HepG2 (cell line): ENCODE data around the gene ZNF20. TPM values are rescaled to one million over a fixed set of nuclear protein-coding genes. Genes with fewer than 3 reads are reported as not detected.

Source experiments
- ARID2 ChIP-seq: sonication (generic); formaldehyde crosslinking; IDR thresholded peaks from 2 replicates; pipeline ENCODE4 v1.8.1; 2022; ENCODE audit warnings: mild to moderate bottlenecking, missing genetic modification reagents, borderline replicate concordance
- ASH2L ChIP-seq: fragments of 300-600, 200-600 bp; sonication (generic); IDR thresholded peaks from 2 replicates; pipeline ENCODE4 v1.7.0; 2017; ENCODE audit warnings: low read depth, mild to moderate bottlenecking, moderate library complexity, mixed read lengths, low read length; ENCODE audit not compliant: insufficient read length
- CAMTA2 ChIP-seq: sonication (generic); formaldehyde crosslinking; IDR thresholded peaks from 2 replicates; pipeline ENCODE4 v1.4.0; 2020; ENCODE audit warnings: mild to moderate bottlenecking, missing genetic modification reagents, borderline replicate concordance
- DRAP1 ChIP-seq: IDR thresholded peaks from 2 replicates; pipeline ENCODE4 v1.6.1; 2016; ENCODE audit warnings: missing genetic modification reagents, missing compliant biosample characterization
- ELF4 ChIP-seq: sonication (generic); formaldehyde crosslinking; IDR thresholded peaks from 2 replicates; pipeline ENCODE4 v1.5.0; 2020; ENCODE audit warnings: missing genetic modification reagents, mild to moderate bottlenecking, moderate library complexity, borderline replicate concordance
- KDM5B ChIP-seq: sonication (generic); formaldehyde crosslinking; IDR thresholded peaks from 2 replicates; pipeline ENCODE4 v1.4.0; 2020; ENCODE audit warnings: missing genetic modification reagents, mild to moderate bottlenecking, borderline replicate concordance
- MXD1 ChIP-seq: sonication (generic); formaldehyde crosslinking; IDR thresholded peaks from 2 replicates; pipeline ENCODE4 v1.4.0; 2020; ENCODE audit warnings: mild to moderate bottlenecking, missing genetic modification reagents
- PAF1 ChIP-seq: IDR thresholded peaks from 2 replicates; pipeline ENCODE4 v1.6.1; 2016; ENCODE audit warnings: missing genetic modification reagents, missing compliant biosample characterization
- PHF8 ChIP-seq: sonication (generic); formaldehyde crosslinking; IDR thresholded peaks from 2 replicates; pipeline ENCODE4 v1.5.0; 2020; ENCODE audit warnings: missing genetic modification reagents
- POLR2AphosphoS5 ChIP-seq: IDR thresholded peaks from 2 replicates; pipeline ENCODE4 v1.6.1; 2012; ENCODE audit warnings: low read depth, low read length
- RARG ChIP-seq: sonication (generic); formaldehyde crosslinking; IDR thresholded peaks from 2 replicates; pipeline ENCODE4 v1.4.0; 2020; ENCODE audit warnings: low read depth, mild to moderate bottlenecking, missing genetic modification reagents
- SP2 ChIP-seq: sonication (generic); formaldehyde crosslinking; IDR thresholded peaks from 2 replicates; pipeline ENCODE4 v1.5.1; 2020; ENCODE audit warnings: mild to moderate bottlenecking, missing genetic modification reagents
- TCF7L2 ChIP-seq: IDR thresholded peaks from 2 replicates; pipeline ENCODE4 v1.6.1; 2011; ENCODE audit warnings: mild to moderate bottlenecking, low read depth, low read length, moderate library complexity
- ZFP36L1 ChIP-seq: sonication (generic); formaldehyde crosslinking; IDR thresholded peaks from 2 replicates; pipeline ENCODE4 v1.8.0; 2022; ENCODE audit warnings: mild to moderate bottlenecking, missing genetic modification reagents, moderate library complexity
- ZKSCAN8 ChIP-seq: IDR thresholded peaks from 2 replicates; pipeline ENCODE4 v1.6.1; 2016; ENCODE audit warnings: borderline replicate concordance, missing genetic modification reagents, missing compliant biosample characterization
- ZNF570 ChIP-seq: sonication (generic); formaldehyde crosslinking; IDR thresholded peaks from 2 replicates; pipeline ENCODE4 v1.4.0; 2020; ENCODE audit warnings: mild to moderate bottlenecking, missing genetic modification reagents, borderline replicate concordance
- ZNF589 ChIP-seq: sonication (generic); formaldehyde crosslinking; conservative IDR thresholded peaks from 2 replicates; pipeline ENCODE4 v1.8.0; 2022; ENCODE audit warnings: mild to moderate bottlenecking, moderate library complexity, missing genetic modification reagents
- ZNF687 ChIP-seq: sonication (generic); formaldehyde crosslinking; IDR thresholded peaks from 2 replicates; pipeline ENCODE4 v1.5.1; 2020; ENCODE audit warnings: mild to moderate bottlenecking, missing genetic modification reagents, moderate library complexity
- polyA plus RNA-seq, 8 experiments: library from polyadenylated mRNA; depleted of rRNA in 3 of 8; stranded (reverse) in 7 of 8; unstranded in 1 of 8; fragments of >200 nt; fragmentation: Illumina TruSeq in 4 of 8; extraction: Trizol in 4 of 8; gene quantifications; 2 replicates each; pipeline versions ENCODE4 v1.2.1 to v1.2.3, GENCODE V29; 2011 to 2016; ENCODE audit warnings: low read depth in 4 of 8, missing spikeins in 1 of 8, mixed read lengths in 1 of 8; ENCODE audit not compliant: insufficient read depth in 1 of 8
- total RNA-seq, 5 experiments: library from RNA; depleted of rRNA; stranded (reverse); fragments of >200 nt; fragmentation: Illumina TruSeq; extraction: Trizol; gene quantifications; 2 replicates each; pipeline ENCODE4 v1.2.3, GENCODE V29; 2016; ENCODE audit warnings: low read depth in 1 of 5
- TF ChIP-seq, protein P1 (sequence below): sonication (generic); formaldehyde crosslinking; IDR thresholded peaks from 2 replicates; pipeline ENCODE4 v1.4.0; 2020; ENCODE audit warnings: missing genetic modification reagents, borderline replicate concordance
- TF ChIP-seq, protein P2 (sequence below): IDR thresholded peaks from 2 replicates; pipeline ENCODE4 v1.6.1; 2018; ENCODE audit warnings: missing genetic modification reagents, mild to moderate bottlenecking, missing compliant biosample characterization

The ZNF20 gene
- total and polyA plus RNA-seq, 2 of the 13 experiments (the other 11 are each of a cell fraction or from before 2014, with no cell fraction given): 1.6 to 8.0 TPM

- TF ChIP-seq ZNF687 (CRISPR knock-in tag) (peak; percentile 54), TCF7L2 (no peak), ZFP36L1 (CRISPR knock-in tag) (no peak), ZNF589 (CRISPR knock-in tag) (no peak), RARG (no peak), POLR2AphosphoS5 (peak; percentile 74), ZKSCAN8 (no peak), CAMTA2 (no peak), ARID2 (CRISPR knock-in tag) (no peak), PAF1 (CRISPR knock-in tag) (no peak), ZNF570 (no peak), KDM5B (CRISPR knock-in tag) (no peak), PHF8 (peak; percentile 35; the same call in 1 of the 2 replicates), SP2 (CRISPR knock-in tag) (peak; percentile 61), DRAP1 (CRISPR knock-in tag) (peak; percentile 74), MXD1 (CRISPR knock-in tag) (no peak), ASH2L (peak; percentile 32), ELF4 (0 out of 2 replicates have a peak, but pooled peaks have one; percentile 41)
- TF ChIP-seq, protein P1, sequence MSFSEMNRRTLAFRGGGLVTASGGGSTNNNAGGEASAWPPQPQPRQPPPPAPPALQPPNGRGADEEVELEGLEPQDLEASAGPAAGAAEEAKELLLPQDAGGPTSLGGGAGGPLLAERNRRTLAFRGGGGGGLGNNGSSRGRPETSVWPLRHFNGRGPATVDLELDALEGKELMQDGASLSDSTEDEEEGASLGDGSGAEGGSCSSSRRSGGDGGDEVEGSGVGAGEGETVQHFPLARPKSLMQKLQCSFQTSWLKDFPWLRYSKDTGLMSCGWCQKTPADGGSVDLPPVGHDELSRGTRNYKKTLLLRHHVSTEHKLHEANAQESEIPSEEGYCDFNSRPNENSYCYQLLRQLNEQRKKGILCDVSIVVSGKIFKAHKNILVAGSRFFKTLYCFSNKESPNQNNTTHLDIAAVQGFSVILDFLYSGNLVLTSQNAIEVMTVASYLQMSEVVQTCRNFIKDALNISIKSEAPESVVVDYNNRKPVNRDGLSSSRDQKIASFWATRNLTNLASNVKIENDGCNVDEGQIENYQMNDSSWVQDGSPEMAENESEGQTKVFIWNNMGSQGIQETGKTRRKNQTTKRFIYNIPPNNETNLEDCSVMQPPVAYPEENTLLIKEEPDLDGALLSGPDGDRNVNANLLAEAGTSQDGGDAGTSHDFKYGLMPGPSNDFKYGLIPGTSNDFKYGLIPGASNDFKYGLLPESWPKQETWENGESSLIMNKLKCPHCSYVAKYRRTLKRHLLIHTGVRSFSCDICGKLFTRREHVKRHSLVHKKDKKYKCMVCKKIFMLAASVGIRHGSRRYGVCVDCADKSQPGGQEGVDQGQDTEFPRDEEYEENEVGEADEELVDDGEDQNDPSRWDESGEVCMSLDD (CRISPR knock-in tag): no peak
- TF ChIP-seq, protein P2, sequence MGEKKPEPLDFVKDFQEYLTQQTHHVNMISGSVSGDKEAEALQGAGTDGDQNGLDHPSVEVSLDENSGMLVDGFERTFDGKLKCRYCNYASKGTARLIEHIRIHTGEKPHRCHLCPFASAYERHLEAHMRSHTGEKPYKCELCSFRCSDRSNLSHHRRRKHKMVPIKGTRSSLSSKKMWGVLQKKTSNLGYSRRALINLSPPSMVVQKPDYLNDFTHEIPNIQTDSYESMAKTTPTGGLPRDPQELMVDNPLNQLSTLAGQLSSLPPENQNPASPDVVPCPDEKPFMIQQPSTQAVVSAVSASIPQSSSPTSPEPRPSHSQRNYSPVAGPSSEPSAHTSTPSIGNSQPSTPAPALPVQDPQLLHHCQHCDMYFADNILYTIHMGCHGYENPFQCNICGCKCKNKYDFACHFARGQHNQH (CRISPR knock-in tag): 0 out of 2 replicates have a peak, but pooled peaks have one; percentile 18
Measured at GRCh38 chr19:12092065-12092867, 47.9 kb downstream of the ZNF20 start (continued).
